ENCODE results near the gene FKBP5. TPM values are rescaled to one million over a fixed set of nuclear protein-coding genes. Genes with fewer than 3 reads are reported as not detected.

FKBP5 gene
- total and polyA plus RNA-seq, 9 of the 15 experiments (the other 6 are each of a cell fraction or from before 2014, with no cell fraction given), result 32.7 to 151 (median 75.0) TPM

DNA sequence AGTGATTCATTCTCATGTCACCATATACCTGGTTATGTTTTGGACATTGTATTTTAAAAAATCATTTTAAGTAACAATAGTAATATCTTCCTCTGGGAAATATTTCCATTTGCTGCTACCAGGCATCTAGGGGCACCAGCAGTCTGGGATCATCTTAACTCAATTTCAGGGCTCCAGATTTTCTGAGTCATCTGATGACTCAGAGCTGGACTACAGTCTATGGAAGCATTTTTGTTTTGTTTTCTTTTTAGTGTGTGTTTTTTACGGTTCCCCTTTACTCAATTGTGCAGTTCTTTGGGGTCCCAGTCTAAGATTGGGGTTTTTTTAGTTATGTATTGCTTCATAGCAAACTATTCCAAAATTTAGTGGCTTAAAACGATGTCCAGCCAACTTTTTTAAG, 5.7 kb upstream of the FKBP5 start (continued):
- TF ChIP-seq, protein P1, sequence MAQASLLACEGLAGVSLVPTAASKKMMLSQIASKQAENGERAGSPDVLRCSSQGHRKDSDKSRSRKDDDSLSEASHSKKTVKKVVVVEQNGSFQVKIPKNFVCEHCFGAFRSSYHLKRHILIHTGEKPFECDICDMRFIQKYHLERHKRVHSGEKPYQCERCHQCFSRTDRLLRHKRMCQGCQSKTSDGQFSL (CRISPR knock-in tag; IDR thresholded peaks at IDR 0.05), result no peak
- TF ChIP-seq, protein P1 (tag; IDR thresholded peaks at IDR 0.05), result no peak
- TF ChIP-seq SMAD2 (IDR thresholded peaks at IDR 0.05; ENCODE audit: low read depth, low read length) (no peak), ZEB2 (IDR thresholded peaks at IDR 0.05) (no peak), MAFK (IDR thresholded peaks at IDR 0.05; ENCODE audit: low read length) (peak; percentile 63; the same call in 1 of the 2 replicates), KAT7 (CRISPR knock-in tag; IDR thresholded peaks at IDR 0.05; ENCODE audit: borderline replicate concordance) (no peak), SMARCA4 (IDR thresholded peaks at IDR 0.05) (peak; percentile 86), NFIX (CRISPR knock-in tag; IDR thresholded peaks at IDR 0.05; ENCODE audit: low read depth) (no peak), TSC22D4 (tag; IDR thresholded peaks at IDR 0.05) (no peak), HDAC1 (IDR thresholded peaks at IDR 0.05) (no peak), JUNB (CRISPR knock-in tag; conservative IDR thresholded peaks at IDR 0.05) (0 out of 2 replicates have a peak, but pooled peaks have one; percentile 28), LEF1 (IDR thresholded peaks at IDR 0.05) (peak; percentile 25; the same call in 1 of the 2 replicates), ZNF212 (CRISPR knock-in tag; IDR thresholded peaks at IDR 0.05) (no peak), PRPF4 (IDR thresholded peaks at IDR 0.05; ENCODE audit: insufficient read depth, low read depth, low read length, poor library complexity, severe bottlenecking) (no peak), ZNF778 (CRISPR knock-in tag; IDR thresholded peaks at IDR 0.05) (no peak), NR2C2 (CRISPR knock-in tag; IDR thresholded peaks at IDR 0.05) (no peak), NR2C2 (tag; IDR thresholded peaks at IDR 0.05) (no peak), HMG20B (CRISPR knock-in tag; IDR thresholded peaks at IDR 0.05) (no peak), ZNF133 (CRISPR knock-in tag; IDR thresholded peaks at IDR 0.05) (no peak), KHSRP (IDR thresholded peaks at IDR 0.05) (no peak), MECOM (CRISPR knock-in tag; IDR thresholded peaks at IDR 0.05) (no peak), CCNT2 (IDR thresholded peaks at IDR 0.05; ENCODE audit: borderline replicate concordance, extremely low read depth, insufficient read length, low read depth, low read length) (no peak), SMAD1 (IDR thresholded peaks at IDR 0.05; ENCODE audit: low read depth, low read length, partially characterized antibody) (no peak), ZNF57 (CRISPR knock-in tag; IDR thresholded peaks at IDR 0.05) (no peak), CBFA2T3 (IDR thresholded peaks at IDR 0.05) (0 out of 2 replicates have a peak, but pooled peaks have one; percentile 20), HCFC1 (IDR thresholded peaks at IDR 0.05; ENCODE audit: low read depth, low read length) (no peak)
- TF ChIP-seq, protein P2, sequence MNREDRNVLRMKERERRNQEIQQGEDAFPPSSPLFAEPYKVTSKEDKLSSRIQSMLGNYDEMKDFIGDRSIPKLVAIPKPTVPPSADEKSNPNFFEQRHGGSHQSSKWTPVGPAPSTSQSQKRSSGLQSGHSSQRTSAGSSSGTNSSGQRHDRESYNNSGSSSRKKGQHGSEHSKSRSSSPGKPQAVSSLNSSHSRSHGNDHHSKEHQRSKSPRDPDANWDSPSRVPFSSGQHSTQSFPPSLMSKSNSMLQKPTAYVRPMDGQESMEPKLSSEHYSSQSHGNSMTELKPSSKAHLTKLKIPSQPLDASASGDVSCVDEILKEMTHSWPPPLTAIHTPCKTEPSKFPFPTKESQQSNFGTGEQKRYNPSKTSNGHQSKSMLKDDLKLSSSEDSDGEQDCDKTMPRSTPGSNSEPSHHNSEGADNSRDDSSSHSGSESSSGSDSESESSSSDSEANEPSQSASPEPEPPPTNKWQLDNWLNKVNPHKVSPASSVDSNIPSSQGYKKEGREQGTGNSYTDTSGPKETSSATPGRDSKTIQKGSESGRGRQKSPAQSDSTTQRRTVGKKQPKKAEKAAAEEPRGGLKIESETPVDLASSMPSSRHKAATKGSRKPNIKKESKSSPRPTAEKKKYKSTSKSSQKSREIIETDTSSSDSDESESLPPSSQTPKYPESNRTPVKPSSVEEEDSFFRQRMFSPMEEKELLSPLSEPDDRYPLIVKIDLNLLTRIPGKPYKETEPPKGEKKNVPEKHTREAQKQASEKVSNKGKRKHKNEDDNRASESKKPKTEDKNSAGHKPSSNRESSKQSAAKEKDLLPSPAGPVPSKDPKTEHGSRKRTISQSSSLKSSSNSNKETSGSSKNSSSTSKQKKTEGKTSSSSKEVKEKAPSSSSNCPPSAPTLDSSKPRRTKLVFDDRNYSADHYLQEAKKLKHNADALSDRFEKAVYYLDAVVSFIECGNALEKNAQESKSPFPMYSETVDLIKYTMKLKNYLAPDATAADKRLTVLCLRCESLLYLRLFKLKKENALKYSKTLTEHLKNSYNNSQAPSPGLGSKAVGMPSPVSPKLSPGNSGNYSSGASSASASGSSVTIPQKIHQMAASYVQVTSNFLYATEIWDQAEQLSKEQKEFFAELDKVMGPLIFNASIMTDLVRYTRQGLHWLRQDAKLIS (CRISPR knock-in tag; IDR thresholded peaks at IDR 0.05), result no peak
- TF ChIP-seq, protein P3, sequence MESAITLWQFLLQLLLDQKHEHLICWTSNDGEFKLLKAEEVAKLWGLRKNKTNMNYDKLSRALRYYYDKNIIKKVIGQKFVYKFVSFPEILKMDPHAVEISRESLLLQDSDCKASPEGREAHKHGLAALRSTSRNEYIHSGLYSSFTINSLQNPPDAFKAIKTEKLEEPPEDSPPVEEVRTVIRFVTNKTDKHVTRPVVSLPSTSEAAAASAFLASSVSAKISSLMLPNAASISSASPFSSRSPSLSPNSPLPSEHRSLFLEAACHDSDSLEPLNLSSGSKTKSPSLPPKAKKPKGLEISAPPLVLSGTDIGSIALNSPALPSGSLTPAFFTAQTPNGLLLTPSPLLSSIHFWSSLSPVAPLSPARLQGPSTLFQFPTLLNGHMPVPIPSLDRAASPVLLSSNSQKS (CRISPR knock-in tag; IDR thresholded peaks at IDR 0.05), result no peak
